ENCODE results near the gene VAV2. TPM values are rescaled to one million over a fixed set of nuclear protein-coding genes. Genes with fewer than 3 reads are reported as not detected.
A peak's percentile ranks its signal among the peaks of the same experiment; 100 is the strongest.
"Not testable (repeated sequence)": the region's sequence is repeated elsewhere in the genome, so short reads cannot be mapped to it uniquely, and the experiment has no call there.

Gene VAV2
- total RNA-seq, 1 donor from 2014 or later: 8.3 TPM

DNA sequence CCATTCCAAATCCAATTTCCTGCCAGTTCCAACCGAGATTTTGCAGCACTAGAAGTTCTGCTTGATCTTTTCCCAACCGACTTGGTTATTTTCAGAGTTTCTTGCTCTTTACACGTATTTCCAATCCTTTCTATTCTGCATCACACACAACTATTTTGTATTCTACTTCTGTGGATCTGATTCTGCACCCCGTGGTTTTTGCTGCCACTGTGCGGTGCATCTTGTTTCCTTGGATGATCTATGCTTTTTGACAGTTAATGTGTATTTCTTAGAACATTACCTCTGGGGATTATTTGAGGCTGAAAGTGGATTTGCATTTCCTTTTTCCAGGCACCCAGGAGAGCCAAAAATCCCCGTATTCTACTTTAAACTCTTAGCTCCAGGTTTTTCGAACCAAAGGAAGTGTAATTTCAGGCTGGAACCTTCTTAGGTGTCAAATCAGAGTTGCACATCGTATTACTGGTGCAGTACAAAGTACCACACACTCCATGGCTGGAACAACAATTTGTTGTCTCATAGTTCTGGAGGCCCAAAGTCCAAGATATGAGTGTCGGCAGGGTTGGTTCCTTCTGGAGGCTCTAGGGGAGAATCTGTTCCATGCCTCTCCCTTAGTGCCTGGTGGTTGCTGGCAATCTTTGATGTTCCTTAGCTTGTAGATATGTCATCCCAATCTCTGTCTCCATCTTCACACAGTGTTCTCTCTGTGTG lies 239.2 kb downstream of the VAV2 start:
- Histone ChIP-seq H3K9me3 (no peaks in the 10 kb centered on the region), H3K27ac (no peak overlapping the region), H3K36me3 (no peaks in the 10 kb centered on the region), H3K4me1 (no peaks in the 10 kb centered on the region), H3K4me3 (no peak overlapping the region), H3K27me3 (no peaks in the 10 kb centered on the region)
- intact Hi-C loops (cut with DNase I): no loop called here
- DNase-seq (ENCODE audit: extremely low spot score in 2 of 2): peak in 1 of 2 donors; percentile 52
- TF ChIP-seq POLR2A (IDR thresholded peaks at IDR 0.05) (no peak), POLR2AphosphoS5 (IDR thresholded peaks at IDR 0.05; ENCODE audit: insufficient read depth in 1 of 2, low read depth in 1 of 2) (no peak)
- TF ChIP-seq, protein P1, sequence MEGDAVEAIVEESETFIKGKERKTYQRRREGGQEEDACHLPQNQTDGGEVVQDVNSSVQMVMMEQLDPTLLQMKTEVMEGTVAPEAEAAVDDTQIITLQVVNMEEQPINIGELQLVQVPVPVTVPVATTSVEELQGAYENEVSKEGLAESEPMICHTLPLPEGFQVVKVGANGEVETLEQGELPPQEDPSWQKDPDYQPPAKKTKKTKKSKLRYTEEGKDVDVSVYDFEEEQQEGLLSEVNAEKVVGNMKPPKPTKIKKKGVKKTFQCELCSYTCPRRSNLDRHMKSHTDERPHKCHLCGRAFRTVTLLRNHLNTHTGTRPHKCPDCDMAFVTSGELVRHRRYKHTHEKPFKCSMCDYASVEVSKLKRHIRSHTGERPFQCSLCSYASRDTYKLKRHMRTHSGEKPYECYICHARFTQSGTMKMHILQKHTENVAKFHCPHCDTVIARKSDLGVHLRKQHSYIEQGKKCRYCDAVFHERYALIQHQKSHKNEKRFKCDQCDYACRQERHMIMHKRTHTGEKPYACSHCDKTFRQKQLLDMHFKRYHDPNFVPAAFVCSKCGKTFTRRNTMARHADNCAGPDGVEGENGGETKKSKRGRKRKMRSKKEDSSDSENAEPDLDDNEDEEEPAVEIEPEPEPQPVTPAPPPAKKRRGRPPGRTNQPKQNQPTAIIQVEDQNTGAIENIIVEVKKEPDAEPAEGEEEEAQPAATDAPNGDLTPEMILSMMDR (IDR thresholded peaks at IDR 0.05): no peak

DNA sequence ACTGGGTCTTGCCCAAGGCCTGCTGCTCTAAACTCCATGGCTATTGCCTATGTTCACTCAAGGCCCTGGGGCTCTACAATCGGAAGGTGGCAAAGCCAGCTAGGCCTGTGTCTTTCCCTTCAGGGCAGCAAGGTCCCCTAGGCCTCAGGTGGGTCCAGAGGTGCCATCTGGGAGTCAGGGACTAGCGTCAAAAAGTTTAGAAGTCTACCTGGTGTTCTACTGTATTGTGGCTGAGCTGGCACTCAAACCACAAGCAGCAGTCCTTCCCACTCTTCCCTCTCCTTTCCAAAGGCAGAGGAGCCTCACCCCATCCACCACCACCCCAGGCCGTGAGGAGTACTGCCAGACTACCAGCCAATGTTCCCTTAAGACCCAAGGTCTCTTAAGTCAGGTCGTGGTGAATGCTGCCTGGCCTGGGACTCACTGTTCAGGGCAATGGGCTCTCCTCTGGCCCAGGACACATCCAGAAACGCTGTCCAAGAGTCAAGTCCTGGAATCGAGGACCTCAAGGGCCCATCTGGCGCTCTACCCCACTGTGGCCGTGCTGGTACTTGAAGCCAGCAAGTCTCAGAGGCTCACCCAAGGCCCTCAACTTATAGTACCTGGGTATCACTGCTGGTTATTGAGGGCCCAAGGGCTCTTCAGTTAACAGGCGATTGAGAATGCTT lies 241.0 kb downstream of the VAV2 start:
- peak in 1 of 2 donors; percentile 62 for DNase-seq (ENCODE audit: extremely low spot score in 2 of 2)
- Histone ChIP-seq H3K4me1 (no peaks in the 10 kb centered on the region), H3K27me3 (no peaks in the 10 kb centered on the region), H3K27ac (no peak overlapping the region), H3K36me3 (no peaks in the 10 kb centered on the region), H3K9me3 (no peaks in the 10 kb centered on the region), H3K4me3 (no peak overlapping the region)
- intact Hi-C loops (cut with DNase I): no loop called here
- TF ChIP-seq, protein P1 (IDR thresholded peaks at IDR 0.05): no peak
- TF ChIP-seq POLR2A (IDR thresholded peaks at IDR 0.05) (no peak), POLR2AphosphoS5 (IDR thresholded peaks at IDR 0.05; ENCODE audit: insufficient read depth in 1 of 2, low read depth in 1 of 2) (no peak)

DNA sequence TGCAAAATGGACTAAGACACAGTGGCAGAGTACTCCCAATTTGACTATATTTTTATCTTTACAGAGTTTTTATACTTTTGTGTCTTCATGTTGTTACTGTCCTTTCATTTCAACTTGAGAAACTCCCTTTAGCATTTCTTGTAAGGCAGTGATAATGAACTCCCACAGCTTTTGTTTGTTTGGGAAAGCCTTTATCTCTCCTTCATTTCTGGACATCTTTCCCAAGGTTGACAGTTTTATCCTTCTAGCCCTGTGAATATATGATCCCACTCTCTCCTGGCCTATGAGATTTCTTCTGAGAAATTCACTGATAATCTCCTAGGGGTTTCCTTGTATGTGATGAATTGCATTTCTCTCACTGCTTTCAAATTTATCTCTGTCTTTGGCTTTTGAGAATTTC lies 244.8 kb downstream of the VAV2 start:
- TF ChIP-seq, protein P1 (IDR thresholded peaks at IDR 0.05): no peak
- no peak for TF ChIP-seq POLR2AphosphoS5 (IDR thresholded peaks at IDR 0.05; ENCODE audit: insufficient read depth in 1 of 2, low read depth in 1 of 2)
- no peak for TF ChIP-seq POLR2A (IDR thresholded peaks at IDR 0.05)
- intact Hi-C loops (cut with DNase I): no loop called here
- H3K4me1 ChIP-seq: no peaks in the 10 kb centered on the region
- DNase-seq (ENCODE audit: extremely low spot score in 2 of 2): no peak
- no peaks in the 10 kb centered on the region for H3K9me3 ChIP-seq
- H3K27ac ChIP-seq: no peak overlapping the region
- H3K36me3 ChIP-seq: no peaks in the 10 kb centered on the region
- H3K27me3 ChIP-seq: no peaks in the 10 kb centered on the region
- H3K4me3 ChIP-seq: no peak overlapping the region

DNA sequence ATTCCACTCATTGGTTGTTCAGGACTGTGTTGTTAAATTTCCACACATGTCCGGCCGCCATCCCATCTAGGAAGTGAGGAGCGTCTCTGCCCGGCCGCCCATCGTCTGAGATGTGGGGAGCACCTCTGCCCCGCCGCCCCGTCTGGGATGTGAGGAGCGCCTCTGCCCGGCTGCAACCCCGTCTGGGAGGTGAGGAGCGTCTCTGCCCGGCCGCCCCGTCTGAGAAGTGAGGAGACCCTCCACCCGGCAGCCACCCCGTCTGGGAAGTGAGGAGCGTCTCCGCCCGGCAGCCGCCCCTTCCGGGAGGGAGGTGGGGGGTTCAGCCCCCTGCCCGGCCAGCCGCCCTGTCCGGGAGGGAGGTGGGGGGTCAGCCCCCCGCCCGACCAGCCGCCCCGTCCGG lies 247.6 kb downstream of the VAV2 start:
- H3K4me3 ChIP-seq; DNase-seq (ENCODE audit: extremely low spot score in 2 of 2); H3K9me3 ChIP-seq; H3K4me1 ChIP-seq; H3K36me3 ChIP-seq; H3K27ac ChIP-seq; H3K27me3 ChIP-seq; intact Hi-C loops (cut with DNase I): not testable (repeated sequence)

DNA sequence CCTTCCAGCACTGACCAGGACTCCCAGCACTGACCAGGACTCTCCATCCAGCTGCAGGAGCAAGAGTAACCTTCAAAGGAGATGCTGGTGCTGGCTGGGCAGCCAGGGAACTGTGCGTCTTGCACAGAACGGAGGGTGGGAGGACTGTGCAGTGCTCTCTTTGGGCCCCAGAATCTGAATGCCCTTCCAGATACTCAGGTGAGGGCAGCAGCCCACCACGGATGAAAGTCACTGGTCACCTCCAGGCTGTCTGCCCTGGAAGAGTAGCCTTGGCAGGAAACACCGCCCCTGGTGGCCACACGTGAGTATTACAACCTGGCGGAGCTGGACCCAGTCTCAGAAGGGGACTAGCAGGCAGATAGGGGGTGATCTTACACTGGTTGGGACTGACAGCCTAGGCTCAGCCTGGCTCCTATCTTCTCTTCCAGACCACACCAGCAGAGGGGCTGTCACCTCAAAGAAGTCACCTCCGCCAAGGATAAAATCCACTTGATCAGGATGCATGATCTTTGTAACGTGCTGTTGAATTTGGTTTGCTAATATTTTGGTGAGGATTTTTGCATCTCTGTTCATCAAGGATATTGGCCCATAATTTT lies 249.2 kb downstream of the VAV2 start:
- DNase-seq (ENCODE audit: extremely low spot score in 2 of 2): peak in 1 of 2 donors; percentile 76
- intact Hi-C loops (cut with DNase I): no loop called here

More for the DNA sequence above, 249.2 kb downstream of the VAV2 start:
- Histone ChIP-seq H3K4me1 (peaks cover 10% of the 10 kb centered on the region), H3K4me3 (no peak overlapping the region), H3K27me3 (no peaks in the 10 kb centered on the region), H3K36me3 (no peaks in the 10 kb centered on the region), H3K9me3 (no peaks in the 10 kb centered on the region), H3K27ac (no peak overlapping the region)
- TF ChIP-seq, protein P1 (IDR thresholded peaks at IDR 0.05): peak; percentile 67 to 88 (median 86)
- TF ChIP-seq POLR2AphosphoS5 (IDR thresholded peaks at IDR 0.05; ENCODE audit: insufficient read depth in 1 of 2, low read depth in 1 of 2) (no peak), POLR2A (IDR thresholded peaks at IDR 0.05) (no peak)
